Osteoblast (primary cell): ENCODE data around the gene ZNF536. TPM values are rescaled to one million over a fixed set of nuclear protein-coding genes. Genes with fewer than 3 reads are reported as not detected.

ENCODE experiments used
- DNase-seq: peaks from one replicate; pipeline ENCODE4 v3.0.0; 2011; ENCODE audit warnings: low spot score, mixed read lengths; ENCODE audit not compliant: insufficient read length; ENCODE audit errors: missing footprints
- H2AFZ ChIP-seq: 2 replicates; pipeline ENCODE4 v1.6.0; 2011; ENCODE audit warnings: mild to moderate bottlenecking, low read length
- H3K27ac ChIP-seq: 2 replicates; pipeline ENCODE4 v1.5.1; 2011; ENCODE audit warnings: mild to moderate bottlenecking, low read depth, low read length, moderate library complexity
- H3K27me3 ChIP-seq: 2 replicates; pipeline ENCODE4 v1.6.0; 2012; ENCODE audit warnings: mild to moderate bottlenecking, control low read depth, inconsistent platforms, low read length, moderate library complexity; ENCODE audit not compliant: insufficient read depth
- H3K36me3 ChIP-seq: 2 replicates; pipeline ENCODE4 v1.5.1; 2011; ENCODE audit warnings: mild to moderate bottlenecking, low read length, control low read depth, moderate library complexity; ENCODE audit not compliant: insufficient read depth
- H3K4me1 ChIP-seq: 2 replicates; pipeline ENCODE4 v1.5.1; 2011; ENCODE audit warnings: mild to moderate bottlenecking, low read length, control low read depth, moderate library complexity; ENCODE audit not compliant: insufficient read depth
- H3K4me2 ChIP-seq: 2 replicates; pipeline ENCODE4 v1.6.0; 2011; ENCODE audit warnings: mild to moderate bottlenecking, low read length; ENCODE audit not compliant: insufficient read depth
- H3K4me3 ChIP-seq: fragments of 200-600 bp; sonication (generic); 3 replicates; pipeline ENCODE4 v1.5.1; 2012; ENCODE audit warnings: mild to moderate bottlenecking, low read length, inconsistent platforms; ENCODE audit not compliant: insufficient read depth
- H3K79me2 ChIP-seq: 2 replicates; pipeline ENCODE4 v1.6.0; 2012; ENCODE audit warnings: mild to moderate bottlenecking, low read length, control low read depth, inconsistent platforms; ENCODE audit not compliant: insufficient read depth
- H3K9me3 ChIP-seq: 2 replicates; pipeline ENCODE4 v1.5.1; 2011; ENCODE audit warnings: low read depth, low read length, control low read depth
- H4K20me1 ChIP-seq: 2 replicates; pipeline ENCODE4 v1.6.0; 2012; ENCODE audit warnings: mild to moderate bottlenecking, low read length, control low read depth; ENCODE audit not compliant: insufficient read depth
- CTCF ChIP-seq: IDR thresholded peaks from 2 replicates; pipeline ENCODE4 v1.5.1; 2011; ENCODE audit warnings: mild to moderate bottlenecking, low read depth, low read length, moderate library complexity; ENCODE audit errors: extremely low read depth
- total RNA-seq: library from RNA; depleted of rRNA; stranded (reverse); fragments of >200 nt; gene quantifications from 2 replicates; pipeline ENCODE4 v1.2.3, GENCODE V29; 2012

The ZNF536 gene
- total RNA-seq, 1 donor: not detected

- Histone ChIP-seq H3K36me3 (no peaks in the 10 kb centered on the region), H3K27me3 (no peaks in the 10 kb centered on the region), H3K4me3 (no peak overlapping the region), H3K4me2 (no peak overlapping the region), H3K4me1 (no peaks in the 10 kb centered on the region), H3K27ac (no peak overlapping the region), H2AFZ (no peak overlapping the region), H3K9me3 (no peaks in the 10 kb centered on the region), H3K79me2 (no peaks in the 10 kb centered on the region), H4K20me1 (no peaks in the 10 kb centered on the region)
- no peak for TF ChIP-seq CTCF
- no peak for DNase-seq
Measured at GRCh38 chr19:30605333-30605732, 233.1 kb downstream of the ZNF536 start.

- H2AFZ ChIP-seq: no peak overlapping the region
- H3K27me3 ChIP-seq: no peaks in the 10 kb centered on the region
- H3K36me3 ChIP-seq: no peaks in the 10 kb centered on the region
- no peak overlapping the region for H3K4me2 ChIP-seq
- no peaks in the 10 kb centered on the region for H4K20me1 ChIP-seq
- no peak overlapping the region for H3K4me3 ChIP-seq
- DNase-seq: no peak
- TF ChIP-seq CTCF: no peak
- H3K27ac ChIP-seq: no peak overlapping the region
- no peaks in the 10 kb centered on the region for H3K79me2 ChIP-seq
- no peaks in the 10 kb centered on the region for H3K4me1 ChIP-seq
- H3K9me3 ChIP-seq: no peaks in the 10 kb centered on the region
Measured at GRCh38 chr19:30606114-30607050, 234.2 kb downstream of the ZNF536 start.
